Effector memory CD4-positive, alpha-beta T cell (primary cell): Measurements from ENCODE around the gene ABCA2.
A peak's percentile ranks its signal among the peaks of the same experiment; 100 is the strongest.

Experiments
- DNase-seq, 3 donors: peaks; one replicate each; pipeline ENCODE4 v3.0.0-alpha.2; 2020
- H3K27ac ChIP-seq: 2 replicates; pipeline ENCODE4 v1.7.0; 2013; ENCODE audit warnings: mild to moderate bottlenecking, low read length, moderate library complexity; ENCODE audit not compliant: insufficient read depth, poor library complexity, severe bottlenecking
- H3K27me3 ChIP-seq: replicated peaks from 2 replicates; pipeline ENCODE4 v1.7.0; 2013; ENCODE audit warnings: mild to moderate bottlenecking, low read length; ENCODE audit not compliant: insufficient read depth, control insufficient read depth, poor library complexity, severe bottlenecking
- H3K36me3 ChIP-seq: 2 replicates; pipeline ENCODE4 v1.7.0; 2013; ENCODE audit warnings: mild to moderate bottlenecking, low read length, moderate library complexity; ENCODE audit not compliant: control insufficient read depth, insufficient read depth
- H3K4me1 ChIP-seq: 2 replicates; pipeline ENCODE4 v1.7.0; 2013; ENCODE audit warnings: low read length, mild to moderate bottlenecking; ENCODE audit not compliant: control insufficient read depth, insufficient read depth, poor library complexity, severe bottlenecking
- H3K4me3 ChIP-seq: 2 replicates; pipeline ENCODE4 v1.7.0; 2013; ENCODE audit warnings: low read length, low read depth, mild to moderate bottlenecking; ENCODE audit not compliant: insufficient read depth, poor library complexity, severe bottlenecking
- H3K9me3 ChIP-seq: 2 replicates; pipeline ENCODE4 v1.7.0; 2013; ENCODE audit warnings: mild to moderate bottlenecking, low read length, moderate library complexity; ENCODE audit not compliant: control insufficient read depth

ABCA2 gene

DNA sequence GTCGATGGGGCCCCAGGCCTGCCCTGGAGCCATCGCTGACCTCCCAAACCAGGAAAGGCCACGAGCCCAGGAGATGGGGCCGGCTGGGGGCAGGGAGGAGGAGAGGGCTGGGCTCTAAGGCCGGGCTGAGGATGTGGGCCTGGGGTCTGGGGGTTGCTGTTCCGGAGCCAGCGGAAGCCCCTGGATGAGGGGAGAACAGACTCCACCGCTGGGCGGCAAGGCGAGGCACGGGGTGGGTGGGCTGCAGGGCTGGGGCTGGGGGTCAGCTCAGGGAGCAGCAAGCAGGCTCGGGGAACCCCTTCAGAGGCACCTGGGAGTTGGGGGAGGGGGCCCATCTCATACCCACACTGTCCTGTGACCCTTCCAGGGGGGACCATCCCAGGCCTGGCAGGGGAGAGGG lies 64.3 kb downstream of the ABCA2 start:
- H3K9me3 ChIP-seq = no peaks in the 10 kb centered on the region
- H3K36me3 ChIP-seq = no peaks in the 10 kb centered on the region
- H3K27ac ChIP-seq = peak overlapping the region; percentile 18
- no peak for DNase-seq
- H3K4me3 ChIP-seq = no peak overlapping the region
- H3K27me3 ChIP-seq = no peaks in the 10 kb centered on the region
- peaks cover 61% of the 10 kb centered on the region for H3K4me1 ChIP-seq

- Histone ChIP-seq H3K36me3 (no peaks in the 10 kb centered on the region), H3K4me1 (peaks cover 61% of the 10 kb centered on the region), H3K27me3 (no peaks in the 10 kb centered on the region), H3K9me3 (no peaks in the 10 kb centered on the region), H3K4me3 (no peak overlapping the region), H3K27ac (no peak overlapping the region)
- no peak for DNase-seq
Observed at GRCh38 chr9:136963341-136963740, 64.7 kb downstream of the ABCA2 start.

DNA sequence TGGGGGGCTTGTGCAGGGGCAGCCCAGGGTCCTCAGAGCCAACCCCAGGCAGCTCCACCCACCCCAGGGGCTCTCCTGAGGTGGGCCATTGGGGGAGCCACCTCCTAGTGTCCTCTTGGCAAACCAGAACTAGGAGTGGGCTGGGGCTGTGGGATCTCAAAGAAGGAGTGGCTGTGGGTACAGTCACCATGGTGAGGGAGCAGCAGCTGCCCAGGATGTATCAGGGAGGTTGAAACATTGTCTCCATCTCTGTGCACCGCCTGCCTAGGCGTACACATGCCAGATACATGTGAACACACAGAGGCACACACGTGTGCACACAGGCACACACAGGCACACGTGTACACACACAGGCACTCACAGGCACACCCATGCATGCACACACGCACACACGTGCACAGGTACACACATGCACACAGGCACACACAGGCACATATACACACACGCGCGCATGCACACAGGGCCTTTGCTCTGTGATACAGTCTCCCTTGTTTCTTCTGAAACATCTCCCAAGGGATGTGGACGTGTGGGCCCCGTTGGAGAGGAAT lies 65.3 kb downstream of the ABCA2 start:
- peaks cover 61% of the 10 kb centered on the region for H3K4me1 ChIP-seq
- no peak overlapping the region for H3K4me3 ChIP-seq
- no peak for DNase-seq
- no peaks in the 10 kb centered on the region for H3K9me3 ChIP-seq
- H3K36me3 ChIP-seq = no peaks in the 10 kb centered on the region
- no peaks in the 10 kb centered on the region for H3K27me3 ChIP-seq
- H3K27ac ChIP-seq = no peak overlapping the region

- DNase-seq = no peak
- Histone ChIP-seq H3K27me3 (no peaks in the 10 kb centered on the region), H3K4me3 (no peak overlapping the region), H3K4me1 (peaks cover 61% of the 10 kb centered on the region), H3K36me3 (no peaks in the 10 kb centered on the region), H3K9me3 (no peaks in the 10 kb centered on the region), H3K27ac (no peak overlapping the region)
Observed at GRCh38 chr9:136962163-136962562, 65.9 kb downstream of the ABCA2 start.

DNA sequence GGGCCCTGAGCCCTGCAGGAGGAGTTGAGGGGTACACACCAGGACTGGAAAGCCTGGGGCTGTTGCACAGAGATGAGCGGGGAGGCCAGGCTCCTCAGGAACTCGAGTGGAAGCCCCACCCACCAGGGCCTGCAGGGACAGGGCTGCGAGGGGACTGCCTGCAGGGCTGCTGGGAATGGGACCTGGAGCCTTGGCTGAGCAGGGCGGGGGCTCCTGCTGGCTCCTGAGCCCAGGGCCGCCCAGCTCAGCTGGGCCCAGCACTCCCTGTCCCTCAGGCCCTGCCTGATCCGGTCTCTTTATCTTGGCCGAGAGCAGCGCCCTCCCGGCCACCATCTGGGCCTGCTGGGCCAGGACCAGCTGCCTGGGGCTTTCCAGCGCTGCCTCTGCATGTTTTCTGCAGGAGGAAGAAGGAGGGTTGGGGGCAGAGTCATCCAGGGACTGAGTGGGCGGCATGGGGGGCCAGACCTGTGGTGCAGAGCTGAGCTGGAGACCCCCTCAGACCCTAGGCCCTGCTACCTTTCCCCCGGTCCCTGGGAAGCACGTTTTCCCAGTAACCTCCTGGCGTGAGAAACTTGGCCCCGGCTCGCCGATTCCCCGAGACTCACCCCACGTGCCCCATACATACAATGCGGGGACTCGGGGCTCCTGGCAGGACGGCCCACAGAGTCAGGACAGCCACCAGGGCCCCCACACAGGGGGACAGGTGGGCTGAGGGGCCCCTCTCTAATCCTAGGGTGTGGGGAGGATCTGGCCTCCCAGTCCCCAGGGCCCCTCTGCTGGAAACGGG lies 66.6 kb downstream of the ABCA2 start:
- H3K36me3 ChIP-seq = no peaks in the 10 kb centered on the region
- peaks cover 61% of the 10 kb centered on the region for H3K4me1 ChIP-seq
- H3K9me3 ChIP-seq = no peaks in the 10 kb centered on the region
- H3K4me3 ChIP-seq = no peak overlapping the region
- DNase-seq = no peak
- no peaks in the 10 kb centered on the region for H3K27me3 ChIP-seq
- no peak overlapping the region for H3K27ac ChIP-seq

- Histone ChIP-seq H3K4me3 (no peak overlapping the region), H3K9me3 (no peaks in the 10 kb centered on the region), H3K4me1 (peaks cover 56% of the 10 kb centered on the region), H3K27ac (no peak overlapping the region), H3K36me3 (no peaks in the 10 kb centered on the region), H3K27me3 (no peaks in the 10 kb centered on the region)
- DNase-seq = no peak
Observed at GRCh38 chr9:136960938-136961275, 67.1 kb downstream of the ABCA2 start.

DNA sequence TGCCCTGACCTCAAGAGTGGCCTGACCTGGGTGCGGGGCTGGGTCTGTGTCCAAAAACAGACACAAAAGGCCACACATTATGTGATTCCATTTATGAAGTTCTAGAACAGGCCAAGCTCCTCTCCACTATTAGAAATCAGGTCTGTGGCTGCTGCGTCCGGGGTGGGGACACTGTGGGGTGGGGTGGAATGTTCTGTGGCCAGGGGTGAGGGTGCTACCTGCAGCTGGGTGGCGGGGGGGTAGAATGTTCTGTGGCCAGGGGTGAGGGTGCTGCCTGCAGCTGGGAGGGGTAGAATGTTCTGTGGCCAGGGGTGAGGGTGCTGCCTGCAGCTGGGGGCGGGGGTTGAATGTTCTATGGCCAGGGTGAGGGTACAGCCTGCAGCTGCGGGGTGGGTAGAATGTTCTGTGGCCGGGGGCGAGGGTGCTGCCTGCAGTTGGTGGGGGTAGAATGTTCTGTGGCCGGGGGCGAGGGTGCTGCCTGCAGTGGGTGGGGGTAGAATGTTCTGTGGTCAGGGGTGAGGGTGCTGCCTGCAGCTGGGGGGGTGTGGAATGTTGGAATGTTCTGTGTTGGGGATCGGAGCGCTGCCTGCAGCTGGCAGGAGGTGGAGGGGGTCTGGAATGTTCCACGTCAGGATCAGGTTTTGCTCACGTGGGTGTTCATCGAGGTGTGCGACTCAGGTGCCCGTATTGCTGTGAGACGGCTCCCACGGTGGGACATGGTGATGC lies 67.7 kb downstream of the ABCA2 start:
- H3K27me3 ChIP-seq = no peaks in the 10 kb centered on the region
- no peaks in the 10 kb centered on the region for H3K36me3 ChIP-seq
- no peak overlapping the region for H3K4me3 ChIP-seq
- no peaks in the 10 kb centered on the region for H3K9me3 ChIP-seq
- H3K4me1 ChIP-seq = peaks cover 52% of the 10 kb centered on the region
- DNase-seq = peak in 2 of 3 donors; percentile 15 to 28
- peak overlapping the region; percentile 21 for H3K27ac ChIP-seq

GRCh38 chr9:136958898-136959850 lies 68.9 kb downstream of the ABCA2 start:
- Histone ChIP-seq H3K4me3 (no peak overlapping the region), H3K27me3 (no peaks in the 10 kb centered on the region), H3K4me1 (peaks cover 42% of the 10 kb centered on the region), H3K9me3 (no peaks in the 10 kb centered on the region), H3K36me3 (no peaks in the 10 kb centered on the region), H3K27ac (peak overlapping the region; percentile 21)
- DNase-seq = no peak

DNA sequence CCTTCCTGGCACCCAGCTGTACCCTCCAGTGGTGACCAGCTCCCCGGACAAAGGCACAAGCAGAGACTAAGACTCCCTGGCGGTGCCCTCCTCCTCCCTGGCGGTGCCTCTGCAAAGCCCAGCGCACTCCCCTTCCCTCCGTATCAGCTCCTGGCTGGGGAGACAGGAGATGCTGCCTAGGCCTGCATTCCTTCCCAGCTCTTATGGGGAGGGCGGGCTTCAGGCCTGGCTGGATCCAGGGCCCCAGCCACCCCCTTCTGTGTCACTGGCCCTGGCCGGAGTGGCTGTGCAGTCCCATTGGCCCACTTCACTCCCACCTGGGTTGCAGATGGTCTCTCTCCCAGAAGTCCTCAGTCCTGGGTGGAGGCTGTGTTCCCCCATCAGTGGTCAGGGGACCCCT lies 69.6 kb downstream of the ABCA2 start:
- no peaks in the 10 kb centered on the region for H3K9me3 ChIP-seq
- peaks cover 35% of the 10 kb centered on the region for H3K4me1 ChIP-seq
- H3K36me3 ChIP-seq = no peaks in the 10 kb centered on the region
- no peaks in the 10 kb centered on the region for H3K27me3 ChIP-seq
- DNase-seq = no peak
- no peak overlapping the region for H3K27ac ChIP-seq
- H3K4me3 ChIP-seq = no peak overlapping the region
